ENCODE data around the gene PIM2. TPM values are rescaled to one million over a fixed set of nuclear protein-coding genes. Genes with fewer than 3 reads are reported as not detected.
A peak's percentile ranks its signal among the peaks of the same experiment; 100 is the strongest.

The PIM2 gene
- total and polyA plus RNA-seq, 5 donors: 3.6 to 6.6 (median 5.0) TPM

- DNase-seq (peak; percentile 88 to 95 (median 94)), ATAC-seq (peak; percentile 75 to 79)
- H3K9me3 ChIP-seq (ENCODE audit: control insufficient read depth, low read length): no peaks in the 10 kb centered on the region
- no peaks in the 10 kb centered on the region for H3K4me1 ChIP-seq (ENCODE audit: control insufficient read depth, insufficient read depth, low read length)
- no peaks in the 10 kb centered on the region for H3K27me3 ChIP-seq (ENCODE audit: control insufficient read depth, insufficient read depth)
- H3K27ac ChIP-seq (ENCODE audit: low read length): peak overlapping the region; percentile 14
- intact Hi-C loops (cut with DNase I): no loop called here
- 22% methylated on average over 26 of the region's 27 CpGs for WGBS
- H3K4me3 ChIP-seq (ENCODE audit: low read length): no peak overlapping the region
These were observed 1.5 kb downstream of the PIM2 start for GRCh38 chrX:48917139-48918001.

GRCh38 chrX:48914593-48915493, 4.0 kb downstream of the PIM2 start:
- Histone ChIP-seq H3K9me3 (ENCODE audit: control insufficient read depth, low read length) (no peaks in the 10 kb centered on the region), H3K27ac (ENCODE audit: low read length) (no peak overlapping the region), H3K4me3 (ENCODE audit: low read length) (no peak overlapping the region), H3K4me1 (ENCODE audit: control insufficient read depth, insufficient read depth, low read length) (no peaks in the 10 kb centered on the region), H3K27me3 (ENCODE audit: control insufficient read depth, insufficient read depth) (no peaks in the 10 kb centered on the region)
- ATAC-seq (no peak), DNase-seq (no peak)
- intact Hi-C loops (cut with DNase I): no loop called here
- WGBS: 85% methylated on average over 13 of the region's 13 CpGs

GRCh38 chrX:48913605-48914366, 5.0 kb downstream of the PIM2 start:
- no peak for ATAC-seq

GRCh38 chrX:48911412-48912182, 7.2 kb downstream of the PIM2 start, which contains the start of gene SLC35A2:
Gene SLC35A2 (minus strand): TSS chrX:48911646. CDS start chrX:48911636, 10 bp downstream.
- no peaks in the 10 kb centered on the region for H3K27me3 ChIP-seq (ENCODE audit: control insufficient read depth, insufficient read depth)
- intact Hi-C loops (cut with DNase I): no loop called here
- ATAC-seq: peak; percentile 88 to 90
- no peaks in the 10 kb centered on the region for H3K4me1 ChIP-seq (ENCODE audit: control insufficient read depth, insufficient read depth, low read length)
- H3K4me3 ChIP-seq (ENCODE audit: low read length): peak within 1 kb of the TSS; percentile 84
- peak within 1 kb of the TSS; percentile 73 for H3K27ac ChIP-seq (ENCODE audit: low read length)
- peak; percentile 81 to 92 (median 88) for DNase-seq
- WGBS: under 1% methylated on average over 60 of the region's 60 CpGs
- no peaks in the 10 kb centered on the region for H3K9me3 ChIP-seq (ENCODE audit: control insufficient read depth, low read length)

More at GRCh38 chrX:48913605-48914366, 5.0 kb downstream of the PIM2 start:
- H3K4me3 ChIP-seq (ENCODE audit: low read length): no peak overlapping the region
- H3K9me3 ChIP-seq (ENCODE audit: control insufficient read depth, low read length): no peaks in the 10 kb centered on the region
- H3K4me1 ChIP-seq (ENCODE audit: control insufficient read depth, insufficient read depth, low read length): no peaks in the 10 kb centered on the region
- no peak for DNase-seq
- intact Hi-C loops (cut with DNase I): no loop called here
- H3K27ac ChIP-seq (ENCODE audit: low read length): no peak overlapping the region
- H3K27me3 ChIP-seq (ENCODE audit: control insufficient read depth, insufficient read depth): no peaks in the 10 kb centered on the region
- WGBS: 91% methylated on average over 5 of the region's 5 CpGs

- intact Hi-C loops (cut with DNase I): no loop called here
- Histone ChIP-seq H3K27me3 (ENCODE audit: control insufficient read depth, insufficient read depth) (no peaks in the 10 kb centered on the region), H3K4me1 (ENCODE audit: control insufficient read depth, insufficient read depth, low read length) (no peaks in the 10 kb centered on the region), H3K9me3 (ENCODE audit: control insufficient read depth, low read length) (no peaks in the 10 kb centered on the region), H3K27ac (ENCODE audit: low read length) (no peak overlapping the region), H3K4me3 (ENCODE audit: low read length) (peak overlapping the region; percentile 84)
- DNase-seq (no peak), ATAC-seq (peak; percentile 6 to 13)
- 1% methylated on average over 12 of the region's 12 CpGs for WGBS
These were observed 7.9 kb downstream of the PIM2 start for GRCh38 chrX:48910926-48911411.

GRCh38 chrX:48909703-48910294, 9.0 kb downstream of the PIM2 start:
- WGBS: 95% methylated on average over 17 of the region's 17 CpGs
- intact Hi-C loops (cut with DNase I): no loop called here

GRCh38 chrX:48908600-48908999, 10.2 kb downstream of the PIM2 start:
- no peak overlapping the region for H3K4me3 ChIP-seq (ENCODE audit: low read length)
- intact Hi-C loops (cut with DNase I): no loop called here
- no peak for DNase-seq
- H3K27me3 ChIP-seq (ENCODE audit: control insufficient read depth, insufficient read depth): no peaks in the 10 kb centered on the region
- H3K4me1 ChIP-seq (ENCODE audit: control insufficient read depth, insufficient read depth, low read length): no peaks in the 10 kb centered on the region
- no peak overlapping the region for H3K27ac ChIP-seq (ENCODE audit: low read length)
- 78% methylated on average over 1 of the region's 1 CpG for WGBS
- H3K9me3 ChIP-seq (ENCODE audit: control insufficient read depth, low read length): no peaks in the 10 kb centered on the region
- ATAC-seq: no peak

More at GRCh38 chrX:48909703-48910294, 9.0 kb downstream of the PIM2 start:
- Histone ChIP-seq H3K4me3 (ENCODE audit: low read length) (no peak overlapping the region), H3K4me1 (ENCODE audit: control insufficient read depth, insufficient read depth, low read length) (no peaks in the 10 kb centered on the region), H3K27me3 (ENCODE audit: control insufficient read depth, insufficient read depth) (no peaks in the 10 kb centered on the region), H3K27ac (ENCODE audit: low read length) (no peak overlapping the region), H3K9me3 (ENCODE audit: control insufficient read depth, low read length) (no peaks in the 10 kb centered on the region)
- no peak for DNase-seq
- ATAC-seq: no peak

GRCh38 chrX:48905090-48905790, 13.6 kb downstream of the PIM2 start:
- ATAC-seq (no peak), DNase-seq (no peak)
- Histone ChIP-seq H3K4me1 (ENCODE audit: control insufficient read depth, insufficient read depth, low read length) (no peaks in the 10 kb centered on the region), H3K4me3 (ENCODE audit: low read length) (no peak overlapping the region), H3K27ac (ENCODE audit: low read length) (no peak overlapping the region), H3K9me3 (ENCODE audit: control insufficient read depth, low read length) (no peaks in the 10 kb centered on the region), H3K27me3 (ENCODE audit: control insufficient read depth, insufficient read depth) (no peaks in the 10 kb centered on the region)
- WGBS: 94% methylated on average over 20 of the region's 20 CpGs
- intact Hi-C loops (cut with DNase I): no loop called here

- intact Hi-C loops (cut with DNase I): no loop called here
- Histone ChIP-seq H3K4me3 (ENCODE audit: low read length) (no peak overlapping the region), H3K4me1 (ENCODE audit: control insufficient read depth, insufficient read depth, low read length) (no peaks in the 10 kb centered on the region), H3K27ac (ENCODE audit: low read length) (no peak overlapping the region), H3K9me3 (ENCODE audit: control insufficient read depth, low read length) (no peaks in the 10 kb centered on the region), H3K27me3 (ENCODE audit: control insufficient read depth, insufficient read depth) (no peaks in the 10 kb centered on the region)
- ATAC-seq: peak; percentile 6 to 26
- no peak for DNase-seq
- WGBS: 86% methylated on average over 14 of the region's 14 CpGs
These were observed 14.2 kb downstream of the PIM2 start for GRCh38 chrX:48904626-48905025.
